Epithelial cell of proximal tubule (primary cell): ENCODE results near the gene PSTPIP1. TPM values are rescaled to one million over a fixed set of nuclear protein-coding genes. Genes with fewer than 3 reads are reported as not detected.

Experiments used
- DNase-seq: peaks from one replicate; pipeline ENCODE4 v3.0.0-alpha.2; 2011; ENCODE audit warnings: low read depth
- H3K4me3 ChIP-seq: 2 replicates; pipeline ENCODE4 v1.5.1; 2011; ENCODE audit warnings: low read depth, mild to moderate bottlenecking, low read length
- CTCF ChIP-seq: conservative IDR thresholded peaks from 2 replicates; pipeline ENCODE4 v1.5.1; 2012; ENCODE audit warnings: low read depth, mild to moderate bottlenecking, low read length
- total RNA-seq: library from RNA; depleted of rRNA; stranded (reverse); fragments of >200 nt; gene quantifications from 2 replicates; pipeline ENCODE4 v1.2.3, GENCODE V29; 2015

The PSTPIP1 gene
- total RNA-seq, 1 donor from 2014 or later = not detected

DNA sequence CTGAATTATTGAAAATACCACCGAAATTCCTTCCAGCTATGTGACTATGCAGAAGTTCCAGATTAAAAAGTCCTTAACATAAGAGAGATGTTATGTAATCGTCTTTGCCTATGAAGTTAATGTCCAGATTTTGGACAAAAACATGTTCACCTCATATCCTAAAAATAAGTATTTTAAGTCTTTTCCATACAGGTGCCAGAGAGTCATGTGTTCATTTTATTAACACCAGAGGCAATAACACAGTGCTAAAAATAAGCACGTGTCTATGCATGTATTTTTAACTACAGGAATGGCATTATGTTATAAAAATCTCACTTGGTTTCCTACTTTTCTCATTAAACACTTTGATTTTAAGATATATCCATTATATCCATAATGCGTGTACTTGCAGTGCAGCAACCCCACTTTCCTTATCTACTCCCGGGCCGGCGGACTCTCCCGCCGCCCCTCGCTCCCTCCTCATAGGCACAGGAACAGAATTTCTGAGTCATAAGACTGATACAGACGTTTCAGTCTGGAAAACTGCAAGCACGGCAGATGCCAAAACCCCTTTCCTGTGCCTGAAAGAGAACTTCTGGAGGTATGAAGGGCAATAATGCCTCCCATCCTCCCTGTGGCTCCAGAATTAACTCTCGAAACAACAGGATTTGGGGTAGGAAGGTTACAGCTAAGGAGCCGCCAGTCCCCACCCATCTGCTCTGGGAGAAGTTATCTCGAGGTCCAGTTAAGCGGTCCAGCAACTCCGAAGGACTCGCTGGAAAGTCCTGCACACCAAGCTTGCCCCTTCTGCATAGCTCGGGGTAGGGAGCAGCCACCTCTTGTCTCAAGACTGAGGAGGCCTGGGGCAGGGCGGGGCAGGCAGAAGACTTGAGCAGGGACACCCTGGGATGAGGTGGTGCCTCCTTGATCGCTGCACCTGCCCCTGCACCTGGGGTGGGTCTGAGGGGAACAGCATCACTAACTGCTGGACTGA lies 22.3 kb upstream of the PSTPIP1 start:
- no peak overlapping the region for H3K4me3 ChIP-seq
- TF ChIP-seq CTCF = no peak
- DNase-seq = no peak

GRCh38 chr15:76973362-76973743 lies 21.6 kb upstream of the PSTPIP1 start:
- TF ChIP-seq CTCF = peak; percentile 58
- no peak for DNase-seq
- no peak overlapping the region for H3K4me3 ChIP-seq

DNA sequence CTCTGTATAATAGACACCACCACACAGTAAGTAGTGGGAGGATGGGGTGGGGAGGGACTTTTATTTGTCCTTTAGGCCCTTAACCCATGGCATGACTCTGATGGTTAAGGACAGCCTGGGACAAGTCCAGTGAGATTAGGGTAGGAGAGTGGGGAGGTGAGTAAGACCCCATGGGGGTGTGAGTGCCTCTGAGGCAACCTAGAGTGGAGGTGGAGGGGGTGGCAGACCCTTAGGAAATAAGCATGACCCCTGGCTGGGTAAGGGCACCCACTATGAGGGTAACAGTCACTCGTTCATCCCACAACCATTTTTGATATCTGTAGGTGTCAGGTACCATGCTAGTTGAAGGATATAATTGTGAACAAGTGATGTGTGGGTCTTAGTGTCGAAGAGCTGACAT lies 21.0 kb upstream of the PSTPIP1 start:
- no peak for DNase-seq
- H3K4me3 ChIP-seq = no peak overlapping the region
- no peak for TF ChIP-seq CTCF

DNA sequence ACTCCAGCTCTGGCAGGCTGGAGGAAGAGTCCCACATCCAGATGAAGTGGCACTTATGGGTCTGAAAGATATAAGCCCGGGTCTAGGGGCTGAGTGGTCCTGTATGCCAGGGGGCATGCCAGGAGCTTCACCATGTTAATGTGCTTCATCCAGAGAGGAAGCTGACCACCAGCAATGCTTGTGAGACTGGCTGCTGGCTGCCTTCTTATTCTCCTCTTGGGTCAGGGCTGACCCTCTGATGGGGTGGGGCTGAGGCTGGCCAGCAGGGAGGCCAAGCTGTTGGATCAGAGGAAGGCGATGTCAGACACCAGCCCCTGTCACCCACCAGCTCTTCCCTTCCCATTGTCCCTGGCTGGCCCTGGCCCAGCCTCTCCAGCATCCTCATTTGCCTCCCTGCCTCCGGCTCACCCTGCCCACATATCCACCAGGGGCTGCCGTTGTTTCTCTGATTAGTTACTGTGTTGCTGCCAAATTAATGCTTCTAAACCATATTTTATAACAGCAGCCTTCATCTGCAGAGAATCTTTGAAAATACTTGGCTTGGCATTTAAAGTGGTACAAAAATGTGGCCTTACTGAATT lies 20.4 kb upstream of the PSTPIP1 start:
- TF ChIP-seq CTCF = no peak
- no peak for DNase-seq
- no peak overlapping the region for H3K4me3 ChIP-seq

DNA sequence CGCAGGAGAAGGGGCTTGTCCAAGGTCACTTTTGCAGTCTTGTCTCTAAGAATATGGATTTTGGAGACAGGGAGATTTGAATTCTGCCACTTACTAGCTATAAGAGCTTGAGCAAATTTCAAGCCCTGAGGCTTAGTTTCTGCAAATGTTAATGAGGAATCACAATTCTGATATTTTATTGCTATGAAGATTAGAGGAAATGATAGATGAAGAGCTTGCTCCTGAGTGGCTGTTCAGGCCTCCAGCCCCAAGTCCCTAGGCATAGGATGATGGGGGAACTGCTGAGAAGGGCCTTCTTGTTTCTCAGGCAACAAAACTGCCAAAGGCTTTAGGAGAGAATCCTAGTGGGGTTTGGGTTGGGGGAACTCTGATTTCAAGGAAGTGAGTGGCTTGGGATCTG lies 18.8 kb upstream of the PSTPIP1 start:
- DNase-seq = no peak
- TF ChIP-seq CTCF = no peak

GRCh38 chr15:76976572-76977270 lies 18.2 kb upstream of the PSTPIP1 start:
- DNase-seq = no peak
- no peak for TF ChIP-seq CTCF
- no peak overlapping the region for H3K4me3 ChIP-seq

More for the DNA sequence above, 18.8 kb upstream of the PSTPIP1 start:
- no peak overlapping the region for H3K4me3 ChIP-seq
